Thyroid gland (tissue), 4 donors: ENCODE measurements around the gene CD226. TPM values are rescaled to one million over a fixed set of nuclear protein-coding genes. Genes with fewer than 3 reads are reported as not detected.

Experiments used
- DNase-seq, 2 donors: peaks; one replicate each; pipeline ENCODE4 v3.0.0-alpha.2; 2019
- H3K27ac ChIP-seq, 3 donors: fragments of 200-600 bp; sonication (generic); 1 replicate in 2 of 3; 2 replicates in 1 of 3; pipeline ENCODE4 v1.5.1; 2016 to 2019; ENCODE audit warnings: mild to moderate bottlenecking in 1 of 3, moderate library complexity in 1 of 3
- H3K27me3 ChIP-seq: fragments of 200-600 bp; sonication (generic); one replicate; pipeline ENCODE4 v1.5.1; 2019
- H3K36me3 ChIP-seq, 2 donors: fragments of 200-600 bp; sonication (generic); one replicate each; pipeline ENCODE4 v1.5.1; 2016 to 2019
- H3K4me1 ChIP-seq, 2 donors: fragments of 200-600 bp; sonication (generic); one replicate each; pipeline ENCODE4 v1.5.1; 2017 to 2019
- H3K4me3 ChIP-seq, 3 donors: fragments of 200-600 bp; sonication (generic); replicated peaks in 1 of 3; 1 replicate in 2 of 3; 2 replicates in 1 of 3; pipeline ENCODE4 v1.5.1; 2016; ENCODE audit warnings: mild to moderate bottlenecking in 1 of 3
- H3K9me3 ChIP-seq: fragments of 200-600 bp; sonication (generic); one replicate; pipeline ENCODE4 v1.5.1; 2017
- CTCF ChIP-seq, 6 experiments: fragments of 200-600 bp in 3 of 6; fragments of 450-650 bp in 3 of 6; sonication (generic) in 3 of 6; IDR thresholded peaks; one replicate each; pipeline ENCODE4 v1.5.1; 2016 to 2019; ENCODE audit warnings: antibody characterized with exemption in 6 of 6, mild to moderate bottlenecking in 2 of 6, inconsistent platforms in 1 of 6, moderate library complexity in 1 of 6
- POLR2A ChIP-seq, 2 donors: fragments of 450-650 bp; IDR thresholded peaks; one replicate each; pipeline ENCODE4 v1.6.1; 2017; ENCODE audit warnings: antibody characterized with exemption in 2 of 2, mild to moderate bottlenecking in 2 of 2, moderate library complexity in 1 of 2
- WGBS, 2 donors: methylation state at CpG; one replicate each; pipeline ENCODE4 v1.1.5; 2017; 5-methylcytosine and 5-hydroxymethylcytosine counted together
- intact Hi-C: fragments of 100-400 bp; cut with DNase I; formaldehyde crosslinking; loops from one replicate; pipeline ENCODE4 v1.15.1; 2023
- total RNA-seq, 4 donors: library from RNA; depleted of rRNA; stranded (reverse); fragments of >200 nt; gene quantifications; one replicate each; pipeline ENCODE4 v1.2.3, GENCODE V29; 2016

The CD226 gene
- total RNA-seq, 4 donors from 2014 or later = 0.98 to 5.6 (median 2.5) TPM

DNA sequence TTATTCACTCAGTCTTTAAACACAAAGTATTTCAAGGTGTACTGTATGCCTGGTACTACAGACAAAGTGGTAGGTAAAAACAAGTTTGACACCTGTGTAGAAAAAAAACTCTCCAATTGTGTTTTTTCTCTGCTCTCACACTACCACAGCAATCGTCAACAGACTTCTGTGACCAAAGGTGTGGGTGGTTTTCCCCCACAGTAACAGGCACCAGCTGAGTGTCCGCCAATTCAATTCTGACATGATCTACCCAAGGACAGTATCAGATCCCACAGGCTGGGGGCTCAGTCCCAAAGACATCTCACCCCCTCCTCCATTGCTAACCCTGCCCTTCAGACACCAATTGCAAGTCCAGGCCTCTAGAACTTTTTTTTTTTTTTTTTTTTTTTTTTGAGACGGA, 71.2 kb downstream of the CD226 start:
- no peak overlapping the region for H3K27ac ChIP-seq
- no peaks in the 10 kb centered on the region for H3K27me3 ChIP-seq
- no peak overlapping the region for H3K4me3 ChIP-seq
- DNase-seq = no peak
- intact Hi-C loops = no loop called here
- TF ChIP-seq CTCF (IDR thresholded peaks at IDR 0.05) = no peak
- no peak for TF ChIP-seq POLR2A (IDR thresholded peaks at IDR 0.05)
- H3K36me3 ChIP-seq = no peaks in the 10 kb centered on the region
- H3K9me3 ChIP-seq = no peaks in the 10 kb centered on the region
- no peaks in the 10 kb centered on the region for H3K4me1 ChIP-seq
- 84 to 88% methylated on average over 3 of the region's 3 CpGs for WGBS, 2 donors

GRCh38 chr18:69874058-69874457, 73.6 kb downstream of the CD226 start:
- DNase-seq = no peak
- Histone ChIP-seq H3K4me1 (no peaks in the 10 kb centered on the region), H3K27me3 (no peaks in the 10 kb centered on the region), H3K27ac (no peak overlapping the region), H3K36me3 (no peaks in the 10 kb centered on the region), H3K4me3 (no peak overlapping the region), H3K9me3 (no peaks in the 10 kb centered on the region)
- whole genome bisulfite sequencing, 2 donors = 92 to 93% methylated on average over 2 of the region's 2 CpGs
- intact Hi-C loops = no loop called here
- TF ChIP-seq CTCF (IDR thresholded peaks at IDR 0.05) (no peak), POLR2A (IDR thresholded peaks at IDR 0.05) (no peak)

DNA sequence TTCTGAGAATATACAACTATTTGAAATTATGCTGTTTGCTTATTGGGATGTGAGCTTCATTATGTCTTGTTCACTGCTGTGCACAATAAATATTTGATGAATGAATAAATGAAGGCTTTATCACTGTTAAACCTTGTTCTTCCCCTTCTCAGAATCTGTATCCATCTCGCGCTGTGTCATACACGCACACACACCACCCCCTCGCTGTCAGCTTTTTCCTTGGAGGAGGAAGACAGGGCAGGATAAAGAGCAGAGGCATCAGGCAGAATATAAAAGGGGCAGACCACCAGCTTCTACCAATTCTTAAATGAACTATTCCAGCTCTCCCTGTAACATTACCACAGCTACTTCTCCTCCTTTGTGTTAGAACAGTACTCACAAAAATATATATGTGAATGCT, 75.0 kb downstream of the CD226 start:
- DNase-seq = no peak
- Histone ChIP-seq H3K4me1 (no peaks in the 10 kb centered on the region), H3K9me3 (no peaks in the 10 kb centered on the region), H3K36me3 (no peaks in the 10 kb centered on the region), H3K27ac (no peak overlapping the region), H3K4me3 (no peak overlapping the region), H3K27me3 (no peaks in the 10 kb centered on the region)
- 91 to 95% methylated on average over 4 of the region's 4 CpGs for WGBS, 2 donors
- intact Hi-C loops = no loop called here
- no peak for TF ChIP-seq POLR2A (IDR thresholded peaks at IDR 0.05)
- no peak for TF ChIP-seq CTCF (IDR thresholded peaks at IDR 0.05)

GRCh38 chr18:69871363-69871762, 76.3 kb downstream of the CD226 start:
- 90 to 92% methylated on average over 2 of the region's 2 CpGs for WGBS, 2 donors

GRCh38 chr18:69870736-69871135, 76.9 kb downstream of the CD226 start:
- intact Hi-C loops = no loop called here
- no peaks in the 10 kb centered on the region for H3K27me3 ChIP-seq
- no peaks in the 10 kb centered on the region for H3K4me1 ChIP-seq
- H3K27ac ChIP-seq = no peak overlapping the region
- H3K36me3 ChIP-seq = no peaks in the 10 kb centered on the region
- DNase-seq = no peak
- 84 to 89% methylated on average over 4 of the region's 4 CpGs for WGBS, 2 donors
- TF ChIP-seq POLR2A (IDR thresholded peaks at IDR 0.05) = no peak
- TF ChIP-seq CTCF (IDR thresholded peaks at IDR 0.05) = no peak
- H3K4me3 ChIP-seq = no peak overlapping the region
- no peaks in the 10 kb centered on the region for H3K9me3 ChIP-seq

More at GRCh38 chr18:69871363-69871762, 76.3 kb downstream of the CD226 start:
- no peak for TF ChIP-seq CTCF (IDR thresholded peaks at IDR 0.05)
- TF ChIP-seq POLR2A (IDR thresholded peaks at IDR 0.05) = no peak
- Histone ChIP-seq H3K9me3 (no peaks in the 10 kb centered on the region), H3K27me3 (no peaks in the 10 kb centered on the region), H3K4me1 (no peaks in the 10 kb centered on the region), H3K27ac (no peak overlapping the region), H3K36me3 (no peaks in the 10 kb centered on the region), H3K4me3 (no peak overlapping the region)
- DNase-seq = no peak
- intact Hi-C loops = no loop called here
